ENCODE measurements around the gene MEA1.
A peak's percentile ranks its signal among the peaks of the same experiment; 100 is the strongest.
"Not testable (repeated sequence)": the region's sequence is repeated elsewhere in the genome, so short reads cannot be mapped to it uniquely, and the experiment has no call there.

Gene MEA1

GRCh38 chr6:43013843-43014433 lies at the start of gene MEA1, which contains the start of gene KLHDC3:
TSS of gene MEA1 (minus strand) at chr6:43013946. CDS start at chr6:43013813, 133 bp downstream.
TSS of gene KLHDC3 (plus strand) at chr6:43014249. CDS start at chr6:43017193, 2,944 bp downstream.
- DNase-seq = peak; percentile 100

- no peak for DNase-seq
These were observed 49.1 kb upstream of the MEA1 start for GRCh38 chr6:43062818-43063217.

GRCh38 chr6:43061861-43062260 lies 48.1 kb upstream of the MEA1 start:
- no peak for DNase-seq

GRCh38 chr6:43060755-43061633 lies 47.2 kb upstream of the MEA1 start:
- DNase-seq = no peak

- peak; percentile 84 for DNase-seq
These were observed 46.4 kb upstream of the MEA1 start for GRCh38 chr6:43060034-43060754.

- DNase-seq = peak; percentile 100
These were observed 45.7 kb upstream of the MEA1 start, which contains the start of the genes KLC4 and MRPL2 for GRCh38 chr6:43059168-43060033. TSS of gene KLC4 (plus strand) at chr6:43059631. CDS start at chr6:43061336, 1,705 bp downstream. TSS of gene MRPL2 (minus strand) at chr6:43059434. CDS start at chr6:43059381, 53 bp downstream.

- no peak for DNase-seq
These were observed 44.8 kb upstream of the MEA1 start for GRCh38 chr6:43058531-43058930.

- no peak for DNase-seq
These were observed 42.2 kb upstream of the MEA1 start for GRCh38 chr6:43055966-43056365.

GRCh38 chr6:43054206-43054943 lies 40.6 kb upstream of the MEA1 start:
- DNase-seq = no peak

GRCh38 chr6:43053545-43054205 lies 39.9 kb upstream of the MEA1 start, which contains the start of gene CUL7:
TSS of gene CUL7 (minus strand) at chr6:43053851. CDS start at chr6:43052788, 1,063 bp downstream.
- DNase-seq = peak; percentile 98

GRCh38 chr6:43052842-43053544 lies 39.2 kb upstream of the MEA1 start:
- DNase-seq = peak; percentile 44

- DNase-seq = no peak
These were observed 38.6 kb upstream of the MEA1 start for GRCh38 chr6:43052225-43052841.

GRCh38 chr6:43050981-43051380 lies 37.2 kb upstream of the MEA1 start:
- no peak for DNase-seq

- DNase-seq = no peak
These were observed 34.3 kb upstream of the MEA1 start for GRCh38 chr6:43047998-43048397.

- DNase-seq = no peak
These were observed 31.7 kb upstream of the MEA1 start for GRCh38 chr6:43045371-43045930.

GRCh38 chr6:43043310-43043709 lies 29.6 kb upstream of the MEA1 start:
- no peak for DNase-seq

GRCh38 chr6:43041475-43041874 lies 27.7 kb upstream of the MEA1 start:
- not testable (repeated sequence) for DNase-seq

- DNase-seq = no peak
These were observed 27.0 kb upstream of the MEA1 start for GRCh38 chr6:43040542-43041257.

- DNase-seq = no peak
These were observed 25.0 kb upstream of the MEA1 start for GRCh38 chr6:43038727-43039126.
